ENCODE results near the gene MFSD2A. TPM values are rescaled to one million over a fixed set of nuclear protein-coding genes. Genes with fewer than 3 reads are reported as not detected.
"Not testable (repeated sequence)": the region's sequence is repeated elsewhere in the genome, so short reads cannot be mapped to it uniquely, and the experiment has no call there.

Gene MFSD2A
- total RNA-seq, 1 experiment from 2014 or later: 3.0 TPM

- DNase-seq (ENCODE audit: extremely low read depth, low read depth): no peak
Observed at GRCh38 chr1:39940253-39940652, 14.7 kb upstream of the MFSD2A start.

- no peak for DNase-seq (ENCODE audit: extremely low read depth, low read depth)
Observed at GRCh38 chr1:39940980-39941871, 13.7 kb upstream of the MFSD2A start.

- no peak for DNase-seq (ENCODE audit: extremely low read depth, low read depth)
Observed at GRCh38 chr1:39943471-39944290, 11.3 kb upstream of the MFSD2A start.

- no peak for DNase-seq (ENCODE audit: extremely low read depth, low read depth)
Observed at GRCh38 chr1:39944410-39945112, 10.4 kb upstream of the MFSD2A start.

- no peak for DNase-seq (ENCODE audit: extremely low read depth, low read depth)
Observed at GRCh38 chr1:39946216-39946615, 8.7 kb upstream of the MFSD2A start.

- no peak for DNase-seq (ENCODE audit: extremely low read depth, low read depth)
Observed at GRCh38 chr1:39947260-39947659, 7.7 kb upstream of the MFSD2A start.

- DNase-seq (ENCODE audit: extremely low read depth, low read depth): no peak
Observed at GRCh38 chr1:39949891-39950290, 5.1 kb upstream of the MFSD2A start.

GRCh38 chr1:39951926-39952325 is 3.0 kb upstream of the MFSD2A start:
- no peak for DNase-seq (ENCODE audit: extremely low read depth, low read depth)

- DNase-seq (ENCODE audit: extremely low read depth, low read depth): no peak
Observed at GRCh38 chr1:39952359-39953110, 2.4 kb upstream of the MFSD2A start.

GRCh38 chr1:39954324-39954869 is 548 bp upstream of the MFSD2A start:
- DNase-seq (ENCODE audit: extremely low read depth, low read depth): no peak

- no peak for DNase-seq (ENCODE audit: extremely low read depth, low read depth)
Observed at GRCh38 chr1:39955547-39956539, 898 bp downstream of the MFSD2A start.

GRCh38 chr1:39957299-39958015 is 2.5 kb downstream of the MFSD2A start:
- DNase-seq (ENCODE audit: extremely low read depth, low read depth): no peak

GRCh38 chr1:39958403-39959200 is 3.7 kb downstream of the MFSD2A start:
- DNase-seq (ENCODE audit: extremely low read depth, low read depth): no peak

GRCh38 chr1:39959651-39960333 is 4.8 kb downstream of the MFSD2A start:
- no peak for DNase-seq (ENCODE audit: extremely low read depth, low read depth)

GRCh38 chr1:39960431-39960958 is 5.5 kb downstream of the MFSD2A start:
- peak; percentile 14 for DNase-seq (ENCODE audit: extremely low read depth, low read depth)

- DNase-seq (ENCODE audit: extremely low read depth, low read depth): no peak
Observed at GRCh38 chr1:39962450-39962825, 7.5 kb downstream of the MFSD2A start.

- DNase-seq (ENCODE audit: extremely low read depth, low read depth): not testable (repeated sequence)
Observed at GRCh38 chr1:39962964-39963363, 8.0 kb downstream of the MFSD2A start.
